Left hindlimb (tissue), 1 donor: ENCODE data around the gene DISC1.
A peak's percentile ranks its signal among the peaks of the same experiment; 100 is the strongest.
"Not testable (repeated sequence)": the region's sequence is repeated elsewhere in the genome, so short reads cannot be mapped to it uniquely, and the experiment has no call there.

Experiments used
- DNase-seq: peaks from one replicate; pipeline ENCODE4 v3.0.0-alpha.2; 2018

DISC1 gene

GRCh38 chr1:231938211-231938610, 311.6 kb downstream of the DISC1 start:
- DNase-seq = no peak

- DNase-seq = no peak
Measured at GRCh38 chr1:231938711-231939110, 312.1 kb downstream of the DISC1 start.

- DNase-seq = no peak
Measured at GRCh38 chr1:231939118-231939517, 312.5 kb downstream of the DISC1 start.

GRCh38 chr1:231940116-231940515, 313.5 kb downstream of the DISC1 start:
- DNase-seq = no peak

GRCh38 chr1:231940701-231941100, 314.1 kb downstream of the DISC1 start:
- no peak for DNase-seq

GRCh38 chr1:231943084-231943483, 316.5 kb downstream of the DISC1 start:
- DNase-seq = no peak

- not testable (repeated sequence) for DNase-seq
Measured at GRCh38 chr1:231948102-231948501, 321.5 kb downstream of the DISC1 start.

- DNase-seq = peak; percentile 65
Measured at GRCh38 chr1:231949277-231950091, 322.9 kb downstream of the DISC1 start.

GRCh38 chr1:231950331-231951128, 323.9 kb downstream of the DISC1 start:
- no peak for DNase-seq

GRCh38 chr1:231951374-231951773, 324.8 kb downstream of the DISC1 start:
- DNase-seq = no peak

GRCh38 chr1:231952154-231952553, 325.6 kb downstream of the DISC1 start:
- no peak for DNase-seq

- no peak for DNase-seq
Measured at GRCh38 chr1:231953660-231954059, 327.1 kb downstream of the DISC1 start.

- no peak for DNase-seq
Measured at GRCh38 chr1:231954751-231955150, 328.2 kb downstream of the DISC1 start.

- DNase-seq = no peak
Measured at GRCh38 chr1:231957359-231957758, 330.8 kb downstream of the DISC1 start.

GRCh38 chr1:231958448-231958847, 331.9 kb downstream of the DISC1 start:
- DNase-seq = no peak

GRCh38 chr1:231959225-231959884, 332.8 kb downstream of the DISC1 start:
- no peak for DNase-seq

- DNase-seq = not testable (repeated sequence)
Measured at GRCh38 chr1:231961801-231962200, 335.2 kb downstream of the DISC1 start.

- DNase-seq = no peak
Measured at GRCh38 chr1:231962636-231963035, 336.0 kb downstream of the DISC1 start.

- DNase-seq = no peak
Measured at GRCh38 chr1:231964241-231964640, 337.7 kb downstream of the DISC1 start.

GRCh38 chr1:231964961-231965360, 338.4 kb downstream of the DISC1 start:
- no peak for DNase-seq

- DNase-seq = no peak
Measured at GRCh38 chr1:231965615-231966014, 339.0 kb downstream of the DISC1 start.

GRCh38 chr1:231966983-231967382, 340.4 kb downstream of the DISC1 start:
- no peak for DNase-seq

- DNase-seq = no peak
Measured at GRCh38 chr1:231969076-231969475, 342.5 kb downstream of the DISC1 start.

- not testable (repeated sequence) for DNase-seq
Measured at GRCh38 chr1:231969761-231970160, 343.2 kb downstream of the DISC1 start.
